Fibroblast of mammary gland (primary cell): ENCODE measurements around the gene CXCR5.
A peak's percentile ranks its signal among the peaks of the same experiment; 100 is the strongest.

Source experiments
- DNase-seq: peaks from one replicate; pipeline ENCODE4 v3.0.0-alpha.2; 2010; ENCODE audit warnings: low read depth
- H3K4me3 ChIP-seq: 2 replicates; pipeline ENCODE4 v1.5.1; 2011; ENCODE audit warnings: low read depth, mild to moderate bottlenecking, low read length, moderate library complexity; ENCODE audit not compliant: control insufficient read depth
- CTCF ChIP-seq: conservative IDR thresholded peaks from 2 replicates; pipeline ENCODE4 v1.5.1; 2011; ENCODE audit warnings: low read depth, low read length, inconsistent platforms; ENCODE audit not compliant: control insufficient read depth, insufficient read depth

Gene CXCR5

GRCh38 chr11:118933486-118933885 lies 49.8 kb downstream of the CXCR5 start:
- H3K4me3 ChIP-seq, result no peak overlapping the region
- DNase-seq, result peak; percentile 32
- no peak for TF ChIP-seq CTCF

- no peak for TF ChIP-seq CTCF
- DNase-seq, result no peak
- H3K4me3 ChIP-seq, result no peak overlapping the region
Measured at GRCh38 chr11:118935376-118935775, 51.7 kb downstream of the CXCR5 start.

- H3K4me3 ChIP-seq, result no peak overlapping the region
- DNase-seq, result peak; percentile 52
- TF ChIP-seq CTCF, result no peak
Measured at GRCh38 chr11:118938491-118939403, 55.1 kb downstream of the CXCR5 start.

GRCh38 chr11:118939404-118939915 lies 55.8 kb downstream of the CXCR5 start:
- no peak for DNase-seq
- no peak for TF ChIP-seq CTCF
- H3K4me3 ChIP-seq, result no peak overlapping the region

- no peak for DNase-seq
- no peak for TF ChIP-seq CTCF
- H3K4me3 ChIP-seq, result no peak overlapping the region
Measured at GRCh38 chr11:118939953-118940598, 56.4 kb downstream of the CXCR5 start.

- no peak for TF ChIP-seq CTCF
- no peak overlapping the region for H3K4me3 ChIP-seq
- DNase-seq, result no peak
Measured at GRCh38 chr11:118947091-118947490, 63.4 kb downstream of the CXCR5 start.
